Brain microvascular endothelial cell (primary cell): ENCODE data around the gene ADAMTSL2.

Experiments
- DNase-seq: peaks from one replicate; pipeline ENCODE4 v3.0.0-alpha.2; 2020
- H3K27ac ChIP-seq: fragments of 250-450 bp; sonication (Bioruptor Pico); 2 replicates; pipeline ENCODE4 v1.5.1; 2020; ENCODE audit warnings: mild to moderate bottlenecking, moderate library complexity
- H3K27me3 ChIP-seq: fragments of 250-450 bp; sonication (Bioruptor Pico); replicated peaks from 2 replicates; pipeline ENCODE4 v1.5.1; 2020; ENCODE audit warnings: mild to moderate bottlenecking
- H3K36me3 ChIP-seq: fragments of 250-450 bp; sonication (Bioruptor Pico); replicated peaks from 2 replicates; pipeline ENCODE4 v1.5.1; 2020; ENCODE audit warnings: mild to moderate bottlenecking
- H3K4me3 ChIP-seq: 2 replicates; pipeline ENCODE4 v1.5.1; 2011; ENCODE audit warnings: low read depth, mild to moderate bottlenecking, control low read depth, low read length, moderate library complexity
- in situ Hi-C: cut with HindIII; loops from 2 replicates; pipeline ENCODE4 v1.10.0; 2017; ENCODE audit warnings: low sequenced_read_pairs, low pct_ligation_motif_present
- TF ChIP-seq, protein P1 (sequence below): IDR thresholded peaks from 2 replicates; pipeline ENCODE4 v1.5.1; 2011; ENCODE audit warnings: low read depth, mild to moderate bottlenecking, moderate library complexity, low read length, control low read depth, inconsistent platforms; ENCODE audit errors: missing control alignments

ADAMTSL2 gene

DNA sequence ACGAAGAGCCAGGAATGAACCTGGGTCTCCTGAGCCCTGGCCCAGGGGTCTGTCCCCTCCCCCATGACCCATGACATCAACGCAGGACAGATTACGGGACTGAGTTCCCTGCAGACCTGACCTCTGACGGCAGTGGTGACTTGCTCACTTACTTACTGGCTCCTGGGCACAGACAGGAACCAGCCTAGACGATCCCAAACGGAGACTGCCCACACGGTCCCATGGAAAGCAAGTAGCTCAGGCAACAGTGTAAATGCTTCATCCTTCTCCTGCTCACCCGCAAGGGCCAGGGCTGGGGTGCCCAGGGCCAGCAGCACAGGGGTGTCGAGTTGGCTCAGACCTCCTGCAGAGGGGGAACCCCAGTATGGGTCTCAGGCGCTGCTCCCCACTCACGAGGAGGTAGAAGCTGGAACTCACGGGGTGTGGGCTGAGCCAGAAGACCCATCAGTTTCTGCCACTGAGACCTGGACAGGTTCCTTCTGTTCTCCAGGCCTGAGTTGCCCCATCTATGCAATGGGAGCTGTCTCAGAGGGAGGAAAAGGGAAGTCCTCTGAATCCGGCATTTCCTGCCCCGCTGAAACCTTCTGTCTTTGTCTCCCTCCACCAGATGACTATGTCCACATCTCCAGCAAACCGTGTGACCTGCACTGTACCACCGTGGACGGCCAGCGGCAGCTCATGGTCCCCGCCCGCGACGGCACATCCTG lies 5.6 kb downstream of the ADAMTSL2 start:
- TF ChIP-seq, protein P1, sequence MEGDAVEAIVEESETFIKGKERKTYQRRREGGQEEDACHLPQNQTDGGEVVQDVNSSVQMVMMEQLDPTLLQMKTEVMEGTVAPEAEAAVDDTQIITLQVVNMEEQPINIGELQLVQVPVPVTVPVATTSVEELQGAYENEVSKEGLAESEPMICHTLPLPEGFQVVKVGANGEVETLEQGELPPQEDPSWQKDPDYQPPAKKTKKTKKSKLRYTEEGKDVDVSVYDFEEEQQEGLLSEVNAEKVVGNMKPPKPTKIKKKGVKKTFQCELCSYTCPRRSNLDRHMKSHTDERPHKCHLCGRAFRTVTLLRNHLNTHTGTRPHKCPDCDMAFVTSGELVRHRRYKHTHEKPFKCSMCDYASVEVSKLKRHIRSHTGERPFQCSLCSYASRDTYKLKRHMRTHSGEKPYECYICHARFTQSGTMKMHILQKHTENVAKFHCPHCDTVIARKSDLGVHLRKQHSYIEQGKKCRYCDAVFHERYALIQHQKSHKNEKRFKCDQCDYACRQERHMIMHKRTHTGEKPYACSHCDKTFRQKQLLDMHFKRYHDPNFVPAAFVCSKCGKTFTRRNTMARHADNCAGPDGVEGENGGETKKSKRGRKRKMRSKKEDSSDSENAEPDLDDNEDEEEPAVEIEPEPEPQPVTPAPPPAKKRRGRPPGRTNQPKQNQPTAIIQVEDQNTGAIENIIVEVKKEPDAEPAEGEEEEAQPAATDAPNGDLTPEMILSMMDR: no peak
- no peaks in the 10 kb centered on the region for H3K36me3 ChIP-seq
- no peaks in the 10 kb centered on the region for H3K27me3 ChIP-seq
- H3K4me3 ChIP-seq: no peak overlapping the region
- no peak overlapping the region for H3K27ac ChIP-seq
- no peak for DNase-seq
- in situ Hi-C loops: no loop called here

DNA sequence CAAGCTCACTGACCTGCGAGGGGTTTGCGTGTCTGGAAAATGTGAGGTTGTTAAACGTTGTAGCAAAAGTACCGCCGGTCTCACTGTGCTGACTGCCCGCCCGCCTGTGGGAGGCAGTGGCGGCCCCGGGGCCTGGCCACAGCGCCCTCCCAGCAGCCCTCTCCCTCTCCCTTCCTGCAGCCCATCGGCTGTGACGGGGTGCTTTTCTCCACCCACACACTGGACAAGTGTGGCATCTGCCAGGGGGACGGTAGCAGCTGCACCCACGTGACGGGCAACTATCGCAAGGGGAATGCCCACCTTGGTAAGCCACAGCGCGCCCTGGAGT lies 6.2 kb downstream of the ADAMTSL2 start:
- no peak overlapping the region for H3K27ac ChIP-seq
- in situ Hi-C loops: no loop called here
- H3K27me3 ChIP-seq: no peaks in the 10 kb centered on the region
- H3K4me3 ChIP-seq: no peak overlapping the region
- no peak for DNase-seq
- TF ChIP-seq, protein P1: no peak
- H3K36me3 ChIP-seq: no peaks in the 10 kb centered on the region

DNA sequence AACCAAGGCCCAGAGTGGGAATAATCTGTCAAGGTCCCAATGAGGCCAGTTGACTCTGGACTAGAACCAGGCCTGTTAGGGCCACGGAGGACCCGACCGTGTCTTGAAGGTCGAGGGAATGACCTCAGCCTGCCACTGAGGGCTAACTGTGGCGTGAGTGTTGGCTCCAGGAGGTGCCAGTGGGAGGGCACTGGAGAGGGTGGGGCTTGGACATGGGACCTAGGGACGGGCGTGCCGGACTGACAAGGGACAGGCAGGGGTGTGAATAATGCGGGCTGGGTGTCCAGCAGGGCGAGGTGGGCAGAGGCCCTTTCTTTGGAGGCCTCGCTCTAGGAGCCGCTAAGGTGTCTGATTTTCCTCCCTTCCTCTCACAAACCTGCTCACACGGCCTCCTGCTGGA lies 7.5 kb downstream of the ADAMTSL2 start:
- in situ Hi-C loops: no loop called here
- H3K36me3 ChIP-seq: no peaks in the 10 kb centered on the region
- no peak overlapping the region for H3K4me3 ChIP-seq
- H3K27ac ChIP-seq: no peak overlapping the region
- TF ChIP-seq, protein P1: no peak
- H3K27me3 ChIP-seq: no peaks in the 10 kb centered on the region
- DNase-seq: no peak

DNA sequence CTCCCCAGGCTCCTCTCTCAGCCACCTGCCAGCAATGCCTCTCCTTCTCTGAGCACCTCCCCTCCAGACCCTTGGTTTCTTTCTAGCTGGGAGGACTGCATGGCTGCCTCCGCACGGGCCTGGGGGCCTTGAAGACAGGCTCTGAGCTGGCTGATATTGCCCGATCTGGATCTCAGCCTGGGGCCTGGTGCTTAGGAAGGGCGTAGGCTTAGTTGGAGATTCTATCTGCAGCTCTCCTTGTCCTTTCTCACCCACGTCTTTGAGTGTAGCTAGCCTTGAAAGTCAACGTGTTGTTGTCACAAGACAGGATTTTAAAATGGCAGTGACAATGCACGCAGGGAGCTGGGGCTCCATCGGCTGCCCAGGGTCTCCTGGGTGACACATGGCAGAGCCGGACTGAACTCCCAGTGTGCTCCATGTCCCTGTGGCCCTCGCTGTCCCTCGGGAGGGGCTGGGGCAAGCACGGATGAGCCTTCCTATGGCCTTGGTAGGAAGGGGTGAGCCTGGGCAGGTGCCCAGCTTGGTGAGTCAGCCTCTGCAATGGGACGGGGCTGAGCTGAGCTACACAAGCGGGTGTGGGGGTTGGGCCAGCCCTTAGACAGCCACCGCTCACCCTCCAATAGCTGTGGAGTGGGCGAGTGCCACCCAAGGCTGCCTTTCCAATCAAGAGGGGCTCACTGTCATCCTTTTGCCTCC lies 9.4 kb downstream of the ADAMTSL2 start:
- Histone ChIP-seq H3K27me3 (no peaks in the 10 kb centered on the region), H3K36me3 (no peaks in the 10 kb centered on the region), H3K4me3 (no peak overlapping the region), H3K27ac (no peak overlapping the region)
- in situ Hi-C loops: no loop called here
- TF ChIP-seq, protein P1: no peak
- DNase-seq: no peak

DNA sequence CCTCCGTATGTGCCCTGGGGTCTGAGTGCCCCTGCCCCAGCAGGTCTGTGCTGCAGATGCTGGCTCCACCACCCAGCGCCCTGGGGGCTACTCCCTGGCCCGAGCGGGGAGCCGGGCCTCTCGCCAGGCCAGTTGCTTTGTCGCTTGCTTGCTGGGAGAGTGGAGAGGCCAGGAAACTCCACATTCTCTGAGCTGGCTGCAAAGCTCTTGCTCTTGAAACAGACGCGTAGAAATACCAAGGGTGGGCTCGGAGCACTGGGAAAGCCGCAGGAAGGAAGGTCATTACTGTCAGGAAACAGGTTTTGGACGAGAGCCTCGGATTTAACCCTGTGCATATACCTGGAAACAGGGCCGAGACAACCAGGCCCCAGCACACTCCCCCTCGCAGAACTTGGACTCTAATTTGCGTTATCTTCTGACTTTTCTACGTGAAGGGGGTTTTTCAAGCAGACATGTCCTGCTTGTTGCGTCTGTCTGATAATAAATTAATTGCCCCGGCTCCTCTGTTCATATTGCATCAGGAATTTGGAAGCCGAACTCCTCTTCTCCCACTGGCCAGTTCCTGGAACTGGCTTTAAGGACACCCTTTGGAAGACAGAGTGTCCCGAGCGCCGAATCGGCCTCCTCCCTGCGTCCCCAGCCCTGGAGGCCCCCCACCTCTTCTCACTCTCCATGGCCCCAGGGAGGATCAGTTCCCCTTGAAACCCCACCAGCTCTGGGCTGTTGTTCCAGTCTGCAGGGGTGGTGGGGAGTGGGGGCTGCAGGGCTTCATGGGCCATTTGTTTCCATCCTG lies 11.2 kb downstream of the ADAMTSL2 start:
- no peaks in the 10 kb centered on the region for H3K27me3 ChIP-seq
- in situ Hi-C loops: no loop called here
- no peak for DNase-seq
- no peak overlapping the region for H3K4me3 ChIP-seq
- no peak overlapping the region for H3K27ac ChIP-seq
- H3K36me3 ChIP-seq: no peaks in the 10 kb centered on the region
- TF ChIP-seq, protein P1: no peak
